ENCODE measurements around the gene ELF3. TPM values are rescaled to one million over a fixed set of nuclear protein-coding genes. Genes with fewer than 3 reads are reported as not detected.

Gene ELF3
- total and polyA plus RNA-seq, 2 of the 13 experiments (the other 11 are each of a cell fraction or from before 2014, with no cell fraction given) = 11.5 to 55.1 TPM

GRCh38 chr1:202018468-202019234, 8.3 kb downstream of the ELF3 start (continued):
- TF ChIP-seq LCORL (IDR thresholded peaks at IDR 0.05) (no peak), LCORL (CRISPR knock-in tag; IDR thresholded peaks at IDR 0.05) (peak; percentile 89), ZNF12 (CRISPR knock-in tag; IDR thresholded peaks at IDR 0.05) (peak; percentile 97), ZSCAN5A (CRISPR knock-in tag; IDR thresholded peaks at IDR 0.05; ENCODE audit: borderline replicate concordance) (no peak), CBX5 (CRISPR knock-in tag; IDR thresholded peaks at IDR 0.05; ENCODE audit: borderline replicate concordance) (0 out of 2 replicates have a peak, but pooled peaks have one; percentile 5), ZNF337 (CRISPR knock-in tag; IDR thresholded peaks at IDR 0.05; ENCODE audit: borderline replicate concordance, low read depth) (no peak), USF2 (IDR thresholded peaks at IDR 0.05; ENCODE audit: low read depth, low read length) (0 out of 2 replicates have a peak, but pooled peaks have one; percentile 20), USF2 (CRISPR knock-in tag; IDR thresholded peaks at IDR 0.05; ENCODE audit: borderline replicate concordance) (peak; percentile 57; the same call in 1 of the 2 replicates), ZNF224 (CRISPR knock-in tag; IDR thresholded peaks at IDR 0.05) (no peak), HDAC2 (CRISPR knock-in tag; IDR thresholded peaks at IDR 0.05) (no peak; the same call in 1 of the 2 replicates), ZBTB46 (CRISPR knock-in tag; IDR thresholded peaks at IDR 0.05; ENCODE audit: borderline replicate concordance) (no peak), FOXA1 (IDR thresholded peaks at IDR 0.05) (peak; percentile 44), FOXA1 (CRISPR knock-in tag; IDR thresholded peaks at IDR 0.05) (peak; percentile 84), ZBTB20 (CRISPR knock-in tag; IDR thresholded peaks at IDR 0.05; ENCODE audit: borderline replicate concordance, low read depth) (0 out of 2 replicates have a peak, but pooled peaks have one; percentile 42), ZNF850 (CRISPR knock-in tag; conservative IDR thresholded peaks at IDR 0.05) (no peak), HMG20B (CRISPR knock-in tag; conservative IDR thresholded peaks at IDR 0.05) (peak; percentile 65; the same call in 1 of the 2 replicates), MAX (IDR thresholded peaks at IDR 0.05) (peak; percentile 44; the same call in 1 of the 2 replicates), ZNF503 (CRISPR knock-in tag; IDR thresholded peaks at IDR 0.05) (0 out of 2 replicates have a peak, but pooled peaks have one; percentile 54), ARNT2 (CRISPR knock-in tag; IDR thresholded peaks at IDR 0.05; ENCODE audit: low read depth) (0 out of 2 replicates have a peak, but pooled peaks have one; percentile 41), JUND (CRISPR knock-in tag; IDR thresholded peaks at IDR 0.05) (no peak), HNF4G (IDR thresholded peaks at IDR 0.05; ENCODE audit: borderline replicate concordance, low read depth, low read length) (no peak), HNF4G (CRISPR knock-in tag; IDR thresholded peaks at IDR 0.05; ENCODE audit: borderline replicate concordance, low read depth) (no peak), ZNF572 (CRISPR knock-in tag; IDR thresholded peaks at IDR 0.05) (no peak)
